Memory B cell (primary cell): ENCODE results near the gene LRRC47.
"Not testable (repeated sequence)": the region's sequence is repeated elsewhere in the genome, so short reads cannot be mapped to it uniquely, and the experiment has no call there.

Experiments
- ATAC-seq: fragments of 150-1000 bp; cut with Tn5 transposase; 2 replicates; pipeline ENCODE4 v1.10.0; 2021; ENCODE audit warnings: low read depth, mild to moderate bottlenecking, moderate library complexity
- DNase-seq, 2 donors: peaks; one replicate each; pipeline ENCODE4 v3.0.0; 2022; ENCODE audit warnings: low spot score in 2 of 2
- H3K27ac Mint-ChIP-seq: one replicate; pipeline ENCODE4 v1.8.0; 2022; ENCODE audit warnings: mild to moderate bottlenecking, moderate library complexity, mixed read lengths
- H3K27me3 Mint-ChIP-seq: one replicate; pipeline ENCODE4 v1.8.0; 2022; ENCODE audit warnings: mixed read lengths
- H3K36me3 Mint-ChIP-seq: one replicate; pipeline ENCODE4 v1.8.0; 2022; ENCODE audit warnings: mild to moderate bottlenecking, mixed read lengths
- H3K4me1 Mint-ChIP-seq: one replicate; pipeline ENCODE4 v1.8.0; 2022; ENCODE audit warnings: mixed read lengths
- H3K4me3 Mint-ChIP-seq: one replicate; pipeline ENCODE4 v1.8.0; 2022; ENCODE audit warnings: mild to moderate bottlenecking, moderate library complexity, mixed read lengths
- H3K9me3 Mint-ChIP-seq: one replicate; pipeline ENCODE4 v1.8.0; 2022; ENCODE audit warnings: mixed read lengths

Gene LRRC47

GRCh38 chr1:3821447-3821846, 25.1 kb upstream of the LRRC47 start:
- Mint-ChIP-seq H3K4me3 (no peak overlapping the region), H3K27me3 (no peaks in the 10 kb centered on the region), H3K9me3 (no peaks in the 10 kb centered on the region), H3K4me1 (no peaks in the 10 kb centered on the region), H3K27ac (no peak overlapping the region), H3K36me3 (peaks cover 36% of the 10 kb centered on the region)
- DNase-seq = no peak
- no peak for ATAC-seq

- Mint-ChIP-seq H3K4me1 (no peaks in the 10 kb centered on the region), H3K4me3 (no peak overlapping the region), H3K36me3 (peaks cover 37% of the 10 kb centered on the region), H3K27ac (no peak overlapping the region), H3K27me3 (no peaks in the 10 kb centered on the region), H3K9me3 (no peaks in the 10 kb centered on the region)
- no peak for DNase-seq
- ATAC-seq = no peak
Measured at GRCh38 chr1:3821004-3821403, 24.7 kb upstream of the LRRC47 start.

GRCh38 chr1:3820316-3820715, 24.0 kb upstream of the LRRC47 start:
- H3K4me1 Mint-ChIP-seq = no peaks in the 10 kb centered on the region
- no peaks in the 10 kb centered on the region for H3K9me3 Mint-ChIP-seq
- H3K4me3 Mint-ChIP-seq = no peak overlapping the region
- H3K36me3 Mint-ChIP-seq = peaks cover 37% of the 10 kb centered on the region
- no peak overlapping the region for H3K27ac Mint-ChIP-seq
- ATAC-seq (no peak), DNase-seq (no peak)
- H3K27me3 Mint-ChIP-seq = no peaks in the 10 kb centered on the region

GRCh38 chr1:3819771-3820200, 23.5 kb upstream of the LRRC47 start:
- peaks cover 41% of the 10 kb centered on the region for H3K36me3 Mint-ChIP-seq
- no peak for DNase-seq
- H3K27me3 Mint-ChIP-seq = no peaks in the 10 kb centered on the region
- H3K4me3 Mint-ChIP-seq = no peak overlapping the region
- H3K9me3 Mint-ChIP-seq = no peaks in the 10 kb centered on the region
- no peak for ATAC-seq
- no peaks in the 10 kb centered on the region for H3K4me1 Mint-ChIP-seq
- H3K27ac Mint-ChIP-seq = no peak overlapping the region

- Mint-ChIP-seq H3K27ac (peak overlapping the region; percentile 49), H3K27me3 (no peaks in the 10 kb centered on the region), H3K4me3 (no peak overlapping the region), H3K36me3 (peaks cover 36% of the 10 kb centered on the region), H3K4me1 (no peaks in the 10 kb centered on the region), H3K9me3 (no peaks in the 10 kb centered on the region)
- ATAC-seq (no peak), DNase-seq (no peak)
Measured at GRCh38 chr1:3817821-3818597, 21.7 kb upstream of the LRRC47 start.

GRCh38 chr1:3817138-3817740, 20.9 kb upstream of the LRRC47 start:
- no peak for ATAC-seq
- H3K9me3 Mint-ChIP-seq = no peaks in the 10 kb centered on the region
- H3K4me1 Mint-ChIP-seq = no peaks in the 10 kb centered on the region
- no peak overlapping the region for H3K4me3 Mint-ChIP-seq
- no peak overlapping the region for H3K27ac Mint-ChIP-seq
- H3K27me3 Mint-ChIP-seq = no peaks in the 10 kb centered on the region
- no peak for DNase-seq
- peaks cover 32% of the 10 kb centered on the region for H3K36me3 Mint-ChIP-seq

GRCh38 chr1:3816331-3817137, 20.2 kb upstream of the LRRC47 start:
- Mint-ChIP-seq H3K36me3 (peaks cover 29% of the 10 kb centered on the region), H3K9me3 (no peaks in the 10 kb centered on the region), H3K4me1 (no peaks in the 10 kb centered on the region), H3K27ac (no peak overlapping the region), H3K27me3 (no peaks in the 10 kb centered on the region), H3K4me3 (no peak overlapping the region)
- ATAC-seq = no peak
- DNase-seq = no peak

GRCh38 chr1:3814771-3815561, 18.7 kb upstream of the LRRC47 start:
- ATAC-seq = no peak
- H3K27ac Mint-ChIP-seq = no peak overlapping the region
- H3K9me3 Mint-ChIP-seq = no peaks in the 10 kb centered on the region
- H3K36me3 Mint-ChIP-seq = peaks cover 25% of the 10 kb centered on the region
- H3K4me1 Mint-ChIP-seq = no peaks in the 10 kb centered on the region
- DNase-seq = no peak
- no peak overlapping the region for H3K4me3 Mint-ChIP-seq
- H3K27me3 Mint-ChIP-seq = no peaks in the 10 kb centered on the region

GRCh38 chr1:3814065-3814464, 17.8 kb upstream of the LRRC47 start:
- H3K4me1 Mint-ChIP-seq = no peaks in the 10 kb centered on the region
- no peaks in the 10 kb centered on the region for H3K9me3 Mint-ChIP-seq
- H3K27ac Mint-ChIP-seq = no peak overlapping the region
- no peak for ATAC-seq
- H3K36me3 Mint-ChIP-seq = peaks cover 20% of the 10 kb centered on the region
- no peaks in the 10 kb centered on the region for H3K27me3 Mint-ChIP-seq
- DNase-seq = no peak
- H3K4me3 Mint-ChIP-seq = no peak overlapping the region

- H3K36me3 Mint-ChIP-seq = peaks cover 17% of the 10 kb centered on the region
- H3K9me3 Mint-ChIP-seq = peaks cover 5% of the 10 kb centered on the region
- no peaks in the 10 kb centered on the region for H3K4me1 Mint-ChIP-seq
- ATAC-seq (no peak), DNase-seq (no peak)
- peaks cover 2% of the 10 kb centered on the region for H3K27me3 Mint-ChIP-seq
- no peak overlapping the region for H3K4me3 Mint-ChIP-seq
- H3K27ac Mint-ChIP-seq = no peak overlapping the region
Measured at GRCh38 chr1:3811595-3811911, 15.3 kb upstream of the LRRC47 start.

GRCh38 chr1:3810149-3810761, 14.0 kb upstream of the LRRC47 start:
- not testable (repeated sequence) for ATAC-seq, H3K4me1 Mint-ChIP-seq, H3K27me3 Mint-ChIP-seq, DNase-seq, H3K4me3 Mint-ChIP-seq, H3K9me3 Mint-ChIP-seq, H3K27ac Mint-ChIP-seq
- peaks cover 13% of the 10 kb centered on the region for H3K36me3 Mint-ChIP-seq

- no peaks in the 10 kb centered on the region for H3K4me1 Mint-ChIP-seq
- H3K9me3 Mint-ChIP-seq = peaks cover 5% of the 10 kb centered on the region
- H3K36me3 Mint-ChIP-seq = peaks cover 8% of the 10 kb centered on the region
- no peak for DNase-seq
- H3K4me3 Mint-ChIP-seq = no peak overlapping the region
- no peak overlapping the region for H3K27ac Mint-ChIP-seq
- H3K27me3 Mint-ChIP-seq = peaks cover 5% of the 10 kb centered on the region
- ATAC-seq = no peak
Measured at GRCh38 chr1:3809680-3810079, 13.4 kb upstream of the LRRC47 start.

- DNase-seq (no peak), ATAC-seq (no peak)
- Mint-ChIP-seq H3K4me1 (peaks cover 4% of the 10 kb centered on the region), H3K27me3 (peaks cover 5% of the 10 kb centered on the region), H3K27ac (no peak overlapping the region), H3K4me3 (no peak overlapping the region), H3K36me3 (peaks cover 3% of the 10 kb centered on the region), H3K9me3 (peaks cover 5% of the 10 kb centered on the region)
Measured at GRCh38 chr1:3807769-3808168, 11.5 kb upstream of the LRRC47 start.
